GM21390 (cell line): ENCODE measurements around the gene CYSTM1.

ENCODE experiments used
- ATAC-seq: cut with Tn5 transposase; IDR thresholded peaks from one replicate; pipeline ENCODE4 v1.9.1; 2021; ENCODE audit not compliant: unreplicated experiment

CYSTM1 gene

GRCh38 chr5:140287801-140288521 lies 113.0 kb downstream of the CYSTM1 start:
- ATAC-seq: no peak

- ATAC-seq: no peak
Measured at GRCh38 chr5:140292212-140293036, 117.4 kb downstream of the CYSTM1 start.
